Measurements from ENCODE around the gene VAC14. TPM values are rescaled to one million over a fixed set of nuclear protein-coding genes. Genes with fewer than 3 reads are reported as not detected.

VAC14 gene
- total RNA-seq, 1 experiment from 2014 or later, result 35.3 TPM

DNA sequence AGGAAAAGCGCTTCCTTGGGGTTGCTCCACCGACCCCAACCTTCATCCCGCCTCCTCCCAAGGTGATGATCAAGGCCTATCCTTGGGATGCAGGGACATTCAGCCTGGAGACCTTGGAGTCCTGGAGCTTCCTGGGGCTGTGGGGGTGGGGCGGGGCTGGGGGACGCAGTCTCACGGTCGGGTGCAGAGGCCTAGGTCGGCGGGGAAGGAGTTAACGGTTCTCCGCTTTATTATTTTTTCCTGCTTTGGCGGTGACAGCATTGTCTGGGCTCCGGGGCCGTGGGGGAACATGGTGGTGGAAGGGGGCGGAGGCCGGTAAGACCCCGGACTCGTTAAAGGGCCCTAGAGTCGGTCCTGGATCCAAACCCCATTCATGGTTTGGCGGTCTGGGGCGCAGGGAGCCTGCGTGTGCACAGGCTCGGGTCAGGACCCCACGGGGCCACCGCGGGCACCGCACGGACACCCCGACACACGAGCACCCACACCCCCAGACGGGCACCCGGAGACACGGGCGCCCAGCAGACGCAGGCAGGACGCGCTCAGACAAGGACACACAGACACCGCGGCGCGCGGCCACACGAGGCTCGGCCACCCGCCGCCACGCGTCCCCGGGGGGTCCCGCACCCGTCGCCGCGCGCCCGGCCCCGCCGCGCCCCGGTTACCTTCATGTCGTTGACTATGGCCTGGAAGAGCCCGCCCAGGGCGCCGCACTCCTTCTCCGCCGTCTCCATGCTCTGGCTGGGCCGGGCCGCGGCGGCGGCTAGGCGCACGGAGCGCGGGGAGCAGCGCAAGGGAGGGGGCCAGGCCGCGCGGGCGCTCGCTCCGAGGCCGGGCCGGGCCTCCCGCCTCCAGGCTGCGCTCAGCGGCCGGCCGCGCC, 115.7 kb downstream of the VAC14 start:
- peak overlapping the region; percentile 78; the same call in 1 of the 2 replicates for H3K27ac ChIP-seq (ENCODE audit: low read depth, low read length)
- ChIA-PET CTCF (interaction anchor here (0.6 kb wide), 1 partner anchor 33 kb away, joined by 3 read pairs; no protein-coding TSS in a partner anchor), RAD21 (ENCODE audit: low non-redundant PET in 1 of 2, low total read pairs in 2 of 2, uncharacterized antibody in 2 of 2, unreplicated experiment in 2 of 2) (no interaction called here), POLR2A (no interaction called here)
- H3K4me3 ChIP-seq (replicated peaks in 1 of 2; ENCODE audit: low read depth in 1 of 2, low read length in 2 of 2), result peak overlapping the region; percentile 86 to 95
- H3K36me3 ChIP-seq (ENCODE audit: control insufficient read depth in 1 of 2, insufficient read depth in 2 of 2, low read length in 2 of 2), result 0 out of 4 replicates have a peak, but pooled peaks cover 0 to 4% of the 10 kb centered on the region in 2 experiments
- no TSS peak for BruUV-seq (replicated peaks)
- peak; percentile 59 for ATAC-seq
- H3K9me3 ChIP-seq (ENCODE audit: control insufficient read depth in 1 of 2, insufficient read depth in 1 of 2, low read depth in 1 of 2, low read length in 2 of 2), result no peaks in the 10 kb centered on the region
- no peaks in the 10 kb centered on the region for H3K9me2 ChIP-seq (ENCODE audit: insufficient read depth)
- peaks cover 51% of the 10 kb centered on the region for H3K79me2 ChIP-seq (ENCODE audit: insufficient read depth, low read length)
- intact Hi-C loops (cut with micrococcal nuclease), result no loop called here
- H3K9ac ChIP-seq (ENCODE audit: low read length), result peak overlapping the region; percentile 90
- H2AFZ ChIP-seq (ENCODE audit: low read depth, low read length, poor library complexity, severe bottlenecking), result no peak overlapping the region
- no peak for DNase-seq (ENCODE audit: low read depth, low spot score)
- H3K27me3 ChIP-seq (ENCODE audit: insufficient read depth, low read length), result no peaks in the 10 kb centered on the region
- H3K4me2 ChIP-seq (ENCODE audit: low read length), result peak overlapping the region; percentile 86
- H3K4me1 ChIP-seq (ENCODE audit: control insufficient read depth in 1 of 2, insufficient read depth in 2 of 2, low read length in 2 of 2), result peaks cover 39 to 53% of the 10 kb centered on the region in 2 experiments
- no peak for TF ChIP-seq YY1 (IDR thresholded peaks at IDR 0.05; ENCODE audit: extremely low read depth, insufficient replicate concordance, low read depth, low read length)
- no peak for TF ChIP-seq POLR2AphosphoS5 (IDR thresholded peaks at IDR 0.05; ENCODE audit: low read depth, low read length)
- peak; percentile 83; the same call in 1 of the 2 replicates for TF ChIP-seq ZFX (IDR thresholded peaks at IDR 0.05)
- no peak for TF ChIP-seq EGR1 (IDR thresholded peaks at IDR 0.05; ENCODE audit: low read depth)
- no peaks in the 10 kb centered on the region for H4K20me1 ChIP-seq (ENCODE audit: insufficient read depth)

GRCh38 chr16:70684146-70685060, 116.6 kb downstream of the VAC14 start:
- RAD21 ChIA-PET (ENCODE audit: low non-redundant PET in 1 of 2, low total read pairs in 2 of 2, uncharacterized antibody in 2 of 2, unreplicated experiment in 2 of 2), result no interaction called here
- H3K27me3 ChIP-seq (ENCODE audit: insufficient read depth, low read length), result no peaks in the 10 kb centered on the region
- H3K9me2 ChIP-seq (ENCODE audit: insufficient read depth), result no peaks in the 10 kb centered on the region
- no peak for ATAC-seq
- peaks cover 54% of the 10 kb centered on the region for H3K79me2 ChIP-seq (ENCODE audit: insufficient read depth, low read length)
- CTCF ChIA-PET, result interaction anchor here (0.6 kb wide), 1 partner anchor 32 kb away, joined by 3 read pairs; no protein-coding TSS in a partner anchor
- intact Hi-C loops (cut with micrococcal nuclease), result no loop called here
- peak overlapping the region; percentile 90 for H3K9ac ChIP-seq (ENCODE audit: low read length)
- no peak overlapping the region for H2AFZ ChIP-seq (ENCODE audit: low read depth, low read length, poor library complexity, severe bottlenecking)
- H3K27ac ChIP-seq (ENCODE audit: low read depth, low read length), result peak overlapping the region; percentile 36; the same call in 1 of the 2 replicates
- H3K4me3 ChIP-seq (replicated peaks in 1 of 2; ENCODE audit: low read depth in 1 of 2, low read length in 2 of 2), result peak overlapping the region; percentile 86 to 95
- peak overlapping the region; percentile 86 for H3K4me2 ChIP-seq (ENCODE audit: low read length)
- no peaks in the 10 kb centered on the region for H4K20me1 ChIP-seq (ENCODE audit: insufficient read depth)
- no peaks in the 10 kb centered on the region for H3K9me3 ChIP-seq (ENCODE audit: control insufficient read depth in 1 of 2, insufficient read depth in 1 of 2, low read depth in 1 of 2, low read length in 2 of 2)
- BruUV-seq (replicated peaks), result no TSS peak
- POLR2A ChIA-PET, result no interaction called here
- peaks cover 33 to 45% of the 10 kb centered on the region in 2 experiments for H3K4me1 ChIP-seq (ENCODE audit: control insufficient read depth in 1 of 2, insufficient read depth in 2 of 2, low read length in 2 of 2)
- H3K36me3 ChIP-seq (ENCODE audit: control insufficient read depth in 1 of 2, insufficient read depth in 2 of 2, low read length in 2 of 2), result peaks cover 0 to 6% of the 10 kb centered on the region in 2 experiments; a peak in 1 of 4 replicates
- DNase-seq (ENCODE audit: low read depth, low spot score), result no peak
- TF ChIP-seq SP1 (IDR thresholded peaks at IDR 0.05; ENCODE audit: low read depth) (no peak), ATF3 (IDR thresholded peaks at IDR 0.05) (no peak), ZNF274 (IDR thresholded peaks at IDR 0.05; ENCODE audit: low read depth, low read length) (no peak), RAD21 (IDR thresholded peaks at IDR 0.05; ENCODE audit: low read depth) (no peak), JUND (IDR thresholded peaks at IDR 0.05) (no peak), YY1 (IDR thresholded peaks at IDR 0.05; ENCODE audit: extremely low read depth, insufficient replicate concordance, low read depth, low read length) (no peak), ELF1 (IDR thresholded peaks at IDR 0.05; ENCODE audit: borderline replicate concordance, low read depth) (no peak)
- TF ChIP-seq, protein P1, sequence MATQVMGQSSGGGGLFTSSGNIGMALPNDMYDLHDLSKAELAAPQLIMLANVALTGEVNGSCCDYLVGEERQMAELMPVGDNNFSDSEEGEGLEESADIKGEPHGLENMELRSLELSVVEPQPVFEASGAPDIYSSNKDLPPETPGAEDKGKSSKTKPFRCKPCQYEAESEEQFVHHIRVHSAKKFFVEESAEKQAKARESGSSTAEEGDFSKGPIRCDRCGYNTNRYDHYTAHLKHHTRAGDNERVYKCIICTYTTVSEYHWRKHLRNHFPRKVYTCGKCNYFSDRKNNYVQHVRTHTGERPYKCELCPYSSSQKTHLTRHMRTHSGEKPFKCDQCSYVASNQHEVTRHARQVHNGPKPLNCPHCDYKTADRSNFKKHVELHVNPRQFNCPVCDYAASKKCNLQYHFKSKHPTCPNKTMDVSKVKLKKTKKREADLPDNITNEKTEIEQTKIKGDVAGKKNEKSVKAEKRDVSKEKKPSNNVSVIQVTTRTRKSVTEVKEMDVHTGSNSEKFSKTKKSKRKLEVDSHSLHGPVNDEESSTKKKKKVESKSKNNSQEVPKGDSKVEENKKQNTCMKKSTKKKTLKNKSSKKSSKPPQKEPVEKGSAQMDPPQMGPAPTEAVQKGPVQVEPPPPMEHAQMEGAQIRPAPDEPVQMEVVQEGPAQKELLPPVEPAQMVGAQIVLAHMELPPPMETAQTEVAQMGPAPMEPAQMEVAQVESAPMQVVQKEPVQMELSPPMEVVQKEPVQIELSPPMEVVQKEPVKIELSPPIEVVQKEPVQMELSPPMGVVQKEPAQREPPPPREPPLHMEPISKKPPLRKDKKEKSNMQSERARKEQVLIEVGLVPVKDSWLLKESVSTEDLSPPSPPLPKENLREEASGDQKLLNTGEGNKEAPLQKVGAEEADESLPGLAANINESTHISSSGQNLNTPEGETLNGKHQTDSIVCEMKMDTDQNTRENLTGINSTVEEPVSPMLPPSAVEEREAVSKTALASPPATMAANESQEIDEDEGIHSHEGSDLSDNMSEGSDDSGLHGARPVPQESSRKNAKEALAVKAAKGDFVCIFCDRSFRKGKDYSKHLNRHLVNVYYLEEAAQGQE (IDR thresholded peaks at IDR 0.05; ENCODE audit: low read depth), result no peak
